WTC11 (cell line): ENCODE measurements around the gene TKT.

ENCODE experiments used
- ATF2 ChIP-seq: sonication (generic); formaldehyde crosslinking; IDR thresholded peaks from 2 replicates; pipeline ENCODE4 v1.8.1; 2022; ENCODE audit warnings: low read depth, missing genetic modification reagents, borderline replicate concordance
- ESRRA ChIP-seq: sonication (generic); formaldehyde crosslinking; IDR thresholded peaks from 2 replicates; pipeline ENCODE4 v1.8.1; 2022; ENCODE audit warnings: mild to moderate bottlenecking, missing genetic modification reagents, borderline replicate concordance
- GABPB1 ChIP-seq: sonication (generic); formaldehyde crosslinking; IDR thresholded peaks from 2 replicates; pipeline ENCODE4 v1.8.1; 2023; ENCODE audit warnings: mild to moderate bottlenecking, missing genetic modification reagents
- IRF2 ChIP-seq: sonication (generic); formaldehyde crosslinking; IDR thresholded peaks from 2 replicates; pipeline ENCODE4 v1.8.0; 2022; ENCODE audit warnings: low read depth, missing genetic modification reagents, borderline replicate concordance
- MLX ChIP-seq: sonication (generic); formaldehyde crosslinking; IDR thresholded peaks from 2 replicates; pipeline ENCODE4 v1.8.1; 2023; ENCODE audit warnings: mild to moderate bottlenecking, missing genetic modification reagents, moderate library complexity
- TCF7 ChIP-seq: sonication (generic); formaldehyde crosslinking; IDR thresholded peaks from 2 replicates; pipeline ENCODE4 v1.8.0; 2022; ENCODE audit warnings: mild to moderate bottlenecking, low read depth, missing genetic modification reagents, moderate library complexity
- TEAD4 ChIP-seq: sonication (generic); formaldehyde crosslinking; IDR thresholded peaks from 2 replicates; pipeline ENCODE4 v1.8.0; 2022; ENCODE audit warnings: mild to moderate bottlenecking, missing genetic modification reagents
- ZNF416 ChIP-seq: fragments of 250-450 bp; sonication (Bioruptor Pico); IDR thresholded peaks from 2 replicates; pipeline ENCODE4 v1.9.0; 2021; ENCODE audit warnings: mild to moderate bottlenecking, inconsistent platforms
- TF ChIP-seq, protein P1 (sequence below): fragments of 200-600 bp; IDR thresholded peaks from 2 replicates; pipeline ENCODE4 v1.8.0; 2022; ENCODE audit warnings: antibody characterized with exemption

DNA sequence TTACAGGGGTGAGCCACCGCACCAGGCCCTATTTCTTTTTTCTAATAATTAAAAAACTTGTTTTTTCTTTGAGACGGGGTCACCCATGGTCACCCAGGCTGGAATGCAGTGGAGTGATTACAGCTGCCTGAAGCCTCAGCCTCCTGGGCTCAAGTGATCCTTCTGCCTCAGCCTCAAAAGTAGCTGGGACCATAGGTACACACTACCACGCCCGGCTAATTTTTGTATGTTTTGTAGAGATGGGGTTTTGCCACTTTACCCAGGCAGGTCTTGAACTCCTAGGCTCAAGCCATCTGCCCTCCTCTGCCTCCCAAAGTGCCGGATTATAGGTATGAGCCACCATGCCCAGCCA lies 858 bp upstream of the TKT start:
- TF ChIP-seq TEAD4 (CRISPR knock-in tag) (no peak), MLX (no peak), TCF7 (CRISPR knock-in tag) (no peak), IRF2 (CRISPR knock-in tag) (no peak), ESRRA (no peak), ZNF416 (CRISPR knock-in tag) (no peak), GABPB1 (CRISPR knock-in tag) (no peak), ATF2 (CRISPR knock-in tag) (no peak)
- TF ChIP-seq, protein P1, sequence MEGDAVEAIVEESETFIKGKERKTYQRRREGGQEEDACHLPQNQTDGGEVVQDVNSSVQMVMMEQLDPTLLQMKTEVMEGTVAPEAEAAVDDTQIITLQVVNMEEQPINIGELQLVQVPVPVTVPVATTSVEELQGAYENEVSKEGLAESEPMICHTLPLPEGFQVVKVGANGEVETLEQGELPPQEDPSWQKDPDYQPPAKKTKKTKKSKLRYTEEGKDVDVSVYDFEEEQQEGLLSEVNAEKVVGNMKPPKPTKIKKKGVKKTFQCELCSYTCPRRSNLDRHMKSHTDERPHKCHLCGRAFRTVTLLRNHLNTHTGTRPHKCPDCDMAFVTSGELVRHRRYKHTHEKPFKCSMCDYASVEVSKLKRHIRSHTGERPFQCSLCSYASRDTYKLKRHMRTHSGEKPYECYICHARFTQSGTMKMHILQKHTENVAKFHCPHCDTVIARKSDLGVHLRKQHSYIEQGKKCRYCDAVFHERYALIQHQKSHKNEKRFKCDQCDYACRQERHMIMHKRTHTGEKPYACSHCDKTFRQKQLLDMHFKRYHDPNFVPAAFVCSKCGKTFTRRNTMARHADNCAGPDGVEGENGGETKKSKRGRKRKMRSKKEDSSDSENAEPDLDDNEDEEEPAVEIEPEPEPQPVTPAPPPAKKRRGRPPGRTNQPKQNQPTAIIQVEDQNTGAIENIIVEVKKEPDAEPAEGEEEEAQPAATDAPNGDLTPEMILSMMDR, result no peak
